Panc1 (cell line): ENCODE measurements around the gene CNEP1R1.

ENCODE experiments used
- CTCF ChIP-seq: fragments of 450-650 bp; IDR thresholded peaks from 2 replicates; pipeline ENCODE4 v1.5.1; 2017; ENCODE audit warnings: mild to moderate bottlenecking
- POLR2AphosphoS5 ChIP-seq: IDR thresholded peaks from 2 replicates; pipeline ENCODE4 v1.6.1; 2012; ENCODE audit warnings: mild to moderate bottlenecking, low read depth, low read length, moderate library complexity

GRCh38 chr16:49992825-49993224 lies 32.2 kb upstream of the CNEP1R1 start:
- TF ChIP-seq POLR2AphosphoS5 (no peak), CTCF (no peak)
